ENCODE results near the gene VWA5B2.

The VWA5B2 gene

DNA sequence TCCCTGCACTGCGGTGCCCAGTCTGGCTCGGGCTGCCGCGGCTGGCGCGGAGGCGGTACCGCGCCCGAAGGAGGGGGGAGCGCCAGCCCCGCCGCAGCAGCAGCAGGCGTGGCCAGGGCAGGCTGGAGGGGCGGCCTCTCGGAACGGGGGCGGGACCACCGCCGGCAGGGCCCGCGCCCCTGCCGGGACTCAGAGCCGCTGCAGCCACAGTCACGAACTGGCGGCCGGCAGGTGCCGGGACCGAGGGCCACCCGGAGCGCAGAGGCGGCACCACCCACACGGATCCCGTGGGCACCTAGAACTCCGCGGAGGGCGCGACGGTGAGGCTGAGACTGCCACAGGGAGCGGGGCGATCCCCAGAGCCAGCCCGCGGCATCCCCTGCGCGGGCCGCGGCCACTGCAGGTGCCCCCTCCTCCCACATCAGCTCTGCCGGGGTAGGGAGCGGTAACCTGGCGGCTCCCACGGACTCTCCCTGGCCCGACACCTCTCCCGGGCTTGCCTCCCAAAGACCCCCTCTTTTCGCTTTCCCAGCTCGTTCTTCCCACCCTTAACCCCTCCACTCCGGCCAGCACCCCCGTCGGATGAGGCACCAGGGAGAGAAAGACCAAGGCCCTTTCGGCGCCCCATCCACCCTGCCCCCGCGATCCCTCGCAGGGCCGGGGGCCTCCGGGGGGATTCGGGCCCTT lies at the start of gene VWA5B2:
Gene VWA5B2 (plus strand): TSS at position 192 of the 687 bp plus-strand sequence. CDS start 944 bp downstream, outside the sequence.
- DNase-seq: peak; percentile 70

GRCh38 chr3:184180165-184180564 lies 49.2 kb upstream of the VWA5B2 start:
- no peak for DNase-seq

DNA sequence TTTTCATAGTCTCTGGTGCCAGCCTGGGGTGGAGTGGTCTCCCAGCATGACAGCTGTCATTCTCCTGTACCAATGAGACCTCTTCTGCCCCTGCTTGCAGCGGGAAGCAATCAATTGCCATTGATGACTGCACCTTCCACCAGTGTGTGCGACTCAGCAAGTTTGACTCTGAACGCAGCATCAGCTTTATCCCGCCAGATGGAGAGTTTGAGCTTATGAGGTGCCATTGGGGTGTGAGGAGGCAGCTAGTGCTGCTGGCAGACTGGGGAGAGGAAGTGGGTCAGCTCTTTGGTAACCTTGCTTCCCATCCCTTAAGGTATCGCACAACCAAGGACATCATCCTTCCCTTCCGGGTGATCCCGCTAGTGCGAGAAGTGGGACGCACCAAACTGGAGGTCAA lies 47.8 kb upstream of the VWA5B2 start:
- DNase-seq: no peak

- no peak for DNase-seq
Observed at GRCh38 chr3:184183679-184184078, 45.7 kb upstream of the VWA5B2 start.

DNA sequence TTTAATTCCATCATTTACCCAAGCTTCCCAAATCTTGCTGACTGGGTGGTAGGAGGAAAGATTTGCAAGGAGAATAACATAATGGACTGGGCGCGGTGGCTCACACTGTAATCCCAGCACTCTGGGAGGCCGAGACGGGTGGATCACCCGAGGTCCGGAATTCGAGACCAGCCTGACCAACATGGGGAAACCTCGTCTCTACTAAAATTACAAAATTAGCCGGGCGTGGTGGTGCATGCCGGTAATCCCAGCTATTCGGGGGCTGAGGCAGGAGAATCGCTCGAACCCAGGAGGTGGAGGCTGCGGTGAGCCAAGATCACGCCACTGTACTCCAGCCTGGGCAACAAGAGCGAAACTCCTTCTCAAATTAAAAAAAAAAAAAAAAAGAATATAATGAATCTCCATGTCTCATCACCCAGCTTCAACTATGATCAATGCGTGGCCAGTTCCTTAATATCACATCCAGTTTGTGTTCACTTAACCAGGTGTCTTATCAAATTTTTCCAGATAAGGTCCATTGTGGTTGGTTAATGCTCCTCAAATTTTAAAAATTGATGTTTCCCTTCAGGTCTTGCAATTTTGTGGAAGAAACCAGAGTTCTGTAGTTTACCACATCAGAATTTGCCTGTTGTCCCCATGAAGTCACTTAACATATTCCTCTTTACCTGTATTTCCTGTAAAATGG lies 44.7 kb upstream of the VWA5B2 start:
- no peak for DNase-seq

GRCh38 chr3:184185461-184186183 lies 43.8 kb upstream of the VWA5B2 start:
- DNase-seq: peak; percentile 99

DNA sequence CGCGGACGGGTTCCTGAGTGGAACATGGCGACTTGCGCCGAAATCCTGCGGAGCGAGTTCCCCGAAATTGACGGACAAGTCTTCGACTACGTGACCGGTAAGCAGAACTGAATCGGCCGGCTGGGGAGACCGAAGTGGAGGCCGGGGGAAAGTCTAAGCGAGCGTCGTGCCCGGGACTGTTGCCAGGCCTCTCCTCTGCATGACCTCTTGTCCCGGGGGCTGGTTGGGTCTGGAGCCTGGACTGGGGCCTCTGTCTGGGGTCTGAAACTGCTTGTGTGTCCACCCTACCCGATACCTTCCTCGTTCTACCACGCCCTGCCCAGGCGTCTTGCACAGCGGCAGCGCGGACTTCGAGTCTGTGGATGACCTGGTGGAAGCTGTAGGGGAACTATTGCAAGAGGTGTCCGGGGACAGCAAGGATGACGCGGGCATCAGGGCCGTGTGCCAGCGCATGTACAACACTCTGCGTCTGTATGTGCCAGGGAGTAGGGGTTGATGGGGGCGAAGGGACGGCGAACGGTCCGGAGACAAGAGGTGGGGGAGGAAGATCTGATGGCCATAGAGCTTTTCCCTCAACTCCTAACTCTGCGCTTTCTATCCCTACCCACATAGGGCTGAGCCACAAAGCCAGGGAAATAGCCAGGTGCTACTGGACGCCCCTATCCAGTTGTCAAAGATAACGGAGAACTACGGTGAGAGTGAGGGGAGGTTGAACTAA lies 43.0 kb upstream of the VWA5B2 start, which contains the start of gene ABCF3:
Gene ABCF3 (plus strand): TSS at position 16 of the 718 bp plus-strand sequence. CDS start 9 bp downstream, at position 25.
- DNase-seq: no peak

DNA sequence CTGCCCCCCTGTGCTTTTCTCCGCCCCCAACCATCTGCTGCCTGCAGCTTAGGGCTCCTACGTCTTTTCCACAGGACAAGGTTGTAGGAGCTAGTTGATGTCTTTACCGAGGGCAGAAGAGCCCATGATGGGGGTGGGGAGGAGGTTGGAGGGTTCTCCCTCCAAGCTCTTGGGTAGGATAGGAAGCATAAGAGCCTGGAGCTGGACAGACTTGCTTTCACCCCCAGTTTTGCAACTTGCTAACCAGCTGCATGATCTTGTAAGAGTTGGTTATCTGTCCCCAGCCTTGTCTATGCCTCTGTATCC lies 42.5 kb upstream of the VWA5B2 start:
- no peak for DNase-seq

DNA sequence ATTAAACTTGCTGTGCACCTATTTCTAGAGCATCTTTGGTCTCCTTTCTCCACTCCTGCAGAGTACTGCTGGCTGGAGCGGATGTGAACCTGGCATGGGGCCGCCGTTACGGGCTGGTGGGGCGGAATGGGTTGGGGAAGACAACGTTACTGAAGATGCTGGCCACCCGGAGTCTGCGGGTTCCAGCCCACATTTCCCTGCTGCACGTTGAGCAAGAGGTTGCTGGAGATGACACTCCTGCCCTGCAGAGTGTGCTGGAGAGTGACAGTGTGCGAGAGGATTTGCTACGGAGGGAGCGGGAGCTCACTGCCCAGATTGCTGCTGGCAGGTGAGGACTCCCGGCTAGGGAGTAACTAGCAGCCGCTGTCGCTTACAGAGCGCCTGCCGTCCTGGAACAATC lies 41.3 kb upstream of the VWA5B2 start:
- DNase-seq: no peak

DNA sequence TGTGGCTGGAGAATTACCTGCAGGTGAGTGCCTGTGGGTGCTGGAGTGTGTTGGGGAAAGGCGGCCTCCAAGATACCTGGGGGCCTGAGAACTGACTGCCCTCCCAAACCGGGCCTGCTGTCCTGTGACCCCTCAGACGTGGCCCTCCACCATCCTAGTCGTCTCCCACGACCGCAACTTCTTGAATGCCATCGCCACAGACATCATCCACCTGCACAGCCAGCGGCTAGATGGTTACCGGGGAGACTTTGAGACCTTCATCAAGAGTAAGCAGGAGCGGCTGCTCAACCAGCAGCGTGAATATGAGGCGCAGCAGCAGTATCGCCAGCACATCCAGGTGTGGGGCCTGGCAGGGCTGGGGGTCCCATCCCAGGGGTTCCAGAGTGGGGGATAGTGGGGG lies 40.0 kb upstream of the VWA5B2 start:
- no peak for DNase-seq

DNA sequence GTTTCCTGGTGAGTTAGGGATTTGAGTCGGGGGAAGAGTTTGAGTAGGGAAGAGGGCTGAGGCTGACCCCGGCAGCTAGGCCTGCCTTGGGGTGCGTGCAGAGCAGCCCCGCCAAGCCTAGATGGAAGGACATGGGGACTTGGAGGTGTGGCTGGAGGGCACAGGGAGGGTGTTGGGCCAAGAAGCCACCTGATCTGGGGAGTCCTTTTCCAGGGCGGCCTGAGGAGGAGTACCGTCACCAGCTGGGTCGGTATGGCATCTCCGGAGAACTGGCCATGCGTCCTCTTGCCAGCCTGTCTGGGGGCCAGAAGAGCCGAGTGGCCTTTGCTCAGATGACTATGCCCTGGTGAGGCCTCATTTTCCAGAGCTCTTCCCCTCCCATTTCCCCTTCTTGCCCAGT lies 36.5 kb upstream of the VWA5B2 start:
- no peak for DNase-seq

DNA sequence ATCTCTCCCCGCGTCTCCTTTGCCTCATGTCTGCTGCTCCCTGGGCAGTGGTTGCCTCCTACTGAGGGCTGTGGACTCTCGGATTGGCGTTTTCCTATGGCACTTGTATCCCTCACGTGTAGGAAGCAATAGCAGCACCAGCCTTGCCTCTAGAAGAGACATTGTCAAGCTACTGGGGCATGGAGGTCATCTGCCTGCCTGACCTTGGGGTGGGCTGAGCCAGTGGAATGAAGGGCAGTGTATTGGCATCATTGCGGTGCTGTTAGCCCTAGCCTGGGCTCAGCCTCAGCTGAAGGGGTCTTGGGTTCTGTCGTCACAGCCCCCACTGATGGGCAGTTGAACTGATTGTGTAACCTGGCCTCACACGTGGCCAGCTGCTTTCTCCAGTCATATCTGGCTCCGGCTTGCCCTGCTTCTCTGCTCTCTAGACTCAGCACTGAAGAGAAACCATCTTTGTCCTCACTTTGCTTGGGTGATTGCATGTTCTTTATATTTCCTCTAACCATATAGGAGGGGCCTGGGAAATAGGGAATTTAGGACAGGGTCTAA lies 35.3 kb upstream of the VWA5B2 start:
- no peak for DNase-seq

DNA sequence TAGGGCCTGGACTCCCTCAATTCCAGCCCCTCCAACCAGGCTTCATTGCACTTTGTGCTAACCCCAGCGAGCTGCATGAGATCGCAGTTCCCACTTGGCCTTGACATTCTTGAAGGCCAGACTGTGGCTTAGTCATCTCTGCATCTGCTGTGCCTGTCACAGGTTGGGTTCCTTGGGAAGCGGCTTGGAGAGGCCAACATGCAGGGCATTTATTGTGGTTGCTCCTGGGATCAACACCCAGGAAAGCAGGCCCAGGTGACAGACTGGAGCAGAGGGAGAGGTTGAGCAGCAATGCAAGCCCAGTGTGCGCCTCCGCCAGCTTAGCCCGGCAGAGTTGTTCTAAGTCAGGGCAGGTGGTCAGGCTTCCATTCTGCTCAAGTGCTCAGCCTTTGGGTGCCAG lies 32.8 kb upstream of the VWA5B2 start:
- no peak for DNase-seq

DNA sequence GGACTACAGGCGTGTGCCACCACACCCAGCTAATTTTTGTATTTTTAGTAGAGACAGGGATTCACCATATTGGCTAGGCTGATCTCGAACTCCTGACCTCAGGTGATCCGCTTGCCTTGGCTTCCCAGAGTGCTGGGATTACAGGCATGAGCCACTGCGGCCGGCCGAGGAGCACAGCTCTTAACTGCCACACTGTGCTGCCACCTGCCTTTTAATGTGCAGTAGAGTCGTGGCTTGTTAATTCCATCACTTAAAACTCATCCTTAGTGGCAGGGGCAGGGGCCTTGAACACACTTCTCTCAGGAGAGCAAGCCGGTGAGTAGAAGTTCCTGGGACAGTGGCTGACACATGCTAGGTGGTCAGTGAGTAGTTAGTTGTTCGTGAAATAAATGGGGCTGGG lies 30.9 kb upstream of the VWA5B2 start:
- DNase-seq: no peak

GRCh38 chr3:184200825-184201224 lies 28.6 kb upstream of the VWA5B2 start:
- no peak for DNase-seq

- no peak for DNase-seq
Observed at GRCh38 chr3:184203526-184203925, 25.9 kb upstream of the VWA5B2 start.

- no peak for DNase-seq
Observed at GRCh38 chr3:184209146-184209923, 20.1 kb upstream of the VWA5B2 start.

DNA sequence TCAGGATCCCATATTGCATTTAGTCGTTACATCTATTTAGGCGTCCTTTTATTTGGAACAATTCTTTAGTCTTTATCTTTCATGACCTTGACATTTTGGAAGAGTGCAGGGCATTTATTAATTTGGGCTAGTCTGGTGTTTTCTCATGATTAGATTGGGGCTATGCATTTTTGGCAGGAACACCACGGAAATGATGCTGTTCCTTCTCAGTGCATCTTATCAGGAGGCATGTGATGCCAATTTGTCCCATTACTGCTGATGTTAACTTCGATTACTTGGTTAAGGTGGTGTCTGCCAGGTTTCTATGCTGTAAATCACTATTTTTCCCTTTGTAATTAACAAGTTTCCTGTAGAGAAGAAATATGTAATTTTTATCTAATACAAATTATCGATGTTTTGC lies 18.1 kb upstream of the VWA5B2 start:
- no peak for DNase-seq

DNA sequence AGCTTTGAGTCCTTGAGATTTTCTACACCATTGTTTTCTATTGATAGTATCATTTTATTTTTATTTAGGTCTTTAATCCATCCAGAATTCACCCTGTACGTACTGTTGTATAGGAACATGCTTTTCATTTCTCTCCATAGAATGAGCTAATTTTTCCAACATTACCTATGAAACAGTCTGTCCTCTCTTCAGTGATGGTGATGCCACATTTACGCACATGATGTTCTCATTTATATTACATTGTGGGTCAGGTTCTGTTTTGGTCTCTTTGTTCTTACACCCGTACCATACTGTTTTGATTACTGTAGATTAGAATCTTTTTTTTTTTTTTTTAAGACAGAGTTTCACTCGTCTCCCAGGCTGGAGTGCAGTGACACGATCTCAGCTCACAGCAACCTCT lies 17.7 kb upstream of the VWA5B2 start:
- DNase-seq: no peak

DNA sequence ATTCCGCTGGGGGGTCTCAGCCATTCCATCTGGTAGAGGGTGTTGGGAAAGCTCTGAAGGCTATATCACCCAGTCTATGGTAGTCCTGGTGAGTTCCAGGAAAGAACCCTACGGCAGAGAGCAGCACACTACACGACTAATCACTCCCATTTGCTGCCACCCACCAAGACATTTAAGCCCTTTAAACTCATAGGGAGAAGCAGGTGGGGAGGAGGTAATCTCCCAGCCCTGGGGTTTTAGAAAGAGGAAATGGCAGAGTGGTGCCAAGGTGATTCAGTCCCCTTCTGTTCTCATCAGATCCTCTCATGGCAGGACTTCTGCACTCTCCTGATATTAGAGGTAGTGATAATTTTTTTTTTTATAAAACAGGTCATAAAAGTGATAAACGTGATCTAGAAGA lies 10.6 kb upstream of the VWA5B2 start:
- DNase-seq: no peak

DNA sequence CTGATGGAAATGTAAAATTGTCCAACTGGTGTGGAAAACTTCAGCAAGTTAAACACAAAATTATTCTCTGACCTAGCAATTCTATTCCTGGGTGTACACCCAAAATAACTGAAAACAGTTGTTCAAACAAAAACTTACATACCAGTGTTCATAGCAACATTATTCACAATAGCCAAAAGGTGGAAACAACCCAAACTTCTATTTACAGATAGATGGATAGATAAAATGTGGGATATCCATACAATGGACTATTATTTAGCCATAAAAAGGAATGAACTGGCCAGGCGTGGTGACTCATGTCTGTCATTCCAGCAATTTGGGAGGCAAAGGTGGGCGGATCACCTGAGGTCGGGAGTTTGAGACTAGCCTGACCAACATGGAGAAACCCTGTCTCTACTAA lies 6.9 kb upstream of the VWA5B2 start:
- DNase-seq: no peak

- no peak for DNase-seq
Observed at GRCh38 chr3:184223946-184224345, 5.4 kb upstream of the VWA5B2 start.

Measured in activated CD4-positive, alpha-beta T cell treated with anti-CD3 and anti-CD28 coated beads, Interleukin-2, amount 50 U/mL, for 1 hour (primary cell).